Gastrocnemius medialis (tissue), 4 donors: Measurements from ENCODE around the gene KNG1.

Experiments used
- POLR2A ChIP-seq, 2 donors: fragments of 450-650 bp; IDR thresholded peaks; one replicate each; pipeline ENCODE4 v1.6.1; 2017; ENCODE audit warnings: antibody characterized with exemption in 2 of 2, mild to moderate bottlenecking in 2 of 2, moderate library complexity in 2 of 2
- TF ChIP-seq, protein P1 (sequence below), 5 experiments: fragments of 450-650 bp in 3 of 5; fragments of 200-600 bp in 2 of 5; sonication (generic) in 2 of 5; IDR thresholded peaks in 4 of 5; conservative IDR thresholded peaks in 1 of 5; 1 replicate in 4 of 5; 2 replicates in 1 of 5; pipeline ENCODE4 v1.5.1; 2016 to 2019; ENCODE audit warnings: antibody characterized with exemption in 5 of 5, mild to moderate bottlenecking in 3 of 5, moderate library complexity in 3 of 5

DNA sequence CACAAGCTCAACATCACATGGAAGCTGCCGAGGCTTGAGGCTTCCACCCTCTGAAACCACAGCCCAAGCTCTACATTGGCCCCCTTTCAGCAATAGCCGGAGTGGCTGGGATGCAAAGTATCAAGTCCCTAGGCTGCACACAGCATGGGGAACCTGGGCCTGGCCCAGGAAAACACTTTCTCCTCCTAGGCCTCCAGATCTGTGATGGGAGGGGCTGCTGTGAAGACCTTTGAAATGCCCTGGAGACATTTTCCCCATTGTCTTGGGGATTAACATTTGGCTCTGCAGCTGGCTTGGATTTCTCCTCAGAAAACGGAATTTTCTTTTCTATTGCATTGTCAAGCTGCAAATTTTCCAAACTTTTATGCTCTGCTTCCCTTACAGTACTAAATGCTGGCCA is 33.2 kb upstream of the KNG1 start:
- TF ChIP-seq, protein P1, sequence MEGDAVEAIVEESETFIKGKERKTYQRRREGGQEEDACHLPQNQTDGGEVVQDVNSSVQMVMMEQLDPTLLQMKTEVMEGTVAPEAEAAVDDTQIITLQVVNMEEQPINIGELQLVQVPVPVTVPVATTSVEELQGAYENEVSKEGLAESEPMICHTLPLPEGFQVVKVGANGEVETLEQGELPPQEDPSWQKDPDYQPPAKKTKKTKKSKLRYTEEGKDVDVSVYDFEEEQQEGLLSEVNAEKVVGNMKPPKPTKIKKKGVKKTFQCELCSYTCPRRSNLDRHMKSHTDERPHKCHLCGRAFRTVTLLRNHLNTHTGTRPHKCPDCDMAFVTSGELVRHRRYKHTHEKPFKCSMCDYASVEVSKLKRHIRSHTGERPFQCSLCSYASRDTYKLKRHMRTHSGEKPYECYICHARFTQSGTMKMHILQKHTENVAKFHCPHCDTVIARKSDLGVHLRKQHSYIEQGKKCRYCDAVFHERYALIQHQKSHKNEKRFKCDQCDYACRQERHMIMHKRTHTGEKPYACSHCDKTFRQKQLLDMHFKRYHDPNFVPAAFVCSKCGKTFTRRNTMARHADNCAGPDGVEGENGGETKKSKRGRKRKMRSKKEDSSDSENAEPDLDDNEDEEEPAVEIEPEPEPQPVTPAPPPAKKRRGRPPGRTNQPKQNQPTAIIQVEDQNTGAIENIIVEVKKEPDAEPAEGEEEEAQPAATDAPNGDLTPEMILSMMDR (IDR thresholded peaks at IDR 0.05 in 4 of 5, conservative IDR thresholded peaks at IDR 0.05 in 1 of 5) = no peak
- no peak for TF ChIP-seq POLR2A (IDR thresholded peaks at IDR 0.05)
